IPS DF 4.7 (cell line): ENCODE results near the gene LIPA.

Experiments
- DNase-seq: peaks from one replicate; pipeline ENCODE4 v3.0.0-alpha.2; 2013; ENCODE audit warnings: low spot score; ENCODE audit errors: extremely low read depth

LIPA gene

DNA sequence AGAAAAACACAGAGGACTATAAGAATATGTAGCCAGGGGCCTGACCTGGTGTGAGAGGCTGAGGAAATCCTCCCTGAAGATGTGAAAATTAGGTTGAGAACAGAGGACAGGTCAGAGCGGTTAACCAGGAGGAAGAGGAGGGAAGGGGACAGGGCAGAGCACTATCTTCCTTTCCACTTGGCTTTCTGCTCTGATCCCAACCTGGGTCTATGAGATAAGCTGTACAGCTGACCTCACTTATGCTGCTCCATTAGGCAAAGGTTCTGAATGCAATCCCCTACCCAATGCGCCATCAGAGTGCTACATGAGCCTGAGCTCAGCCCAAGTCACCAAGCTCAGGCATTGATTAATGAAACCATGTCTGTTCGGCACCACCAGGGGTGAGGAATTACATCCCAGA lies 10.5 kb downstream of the LIPA start:
- no peak for DNase-seq

DNA sequence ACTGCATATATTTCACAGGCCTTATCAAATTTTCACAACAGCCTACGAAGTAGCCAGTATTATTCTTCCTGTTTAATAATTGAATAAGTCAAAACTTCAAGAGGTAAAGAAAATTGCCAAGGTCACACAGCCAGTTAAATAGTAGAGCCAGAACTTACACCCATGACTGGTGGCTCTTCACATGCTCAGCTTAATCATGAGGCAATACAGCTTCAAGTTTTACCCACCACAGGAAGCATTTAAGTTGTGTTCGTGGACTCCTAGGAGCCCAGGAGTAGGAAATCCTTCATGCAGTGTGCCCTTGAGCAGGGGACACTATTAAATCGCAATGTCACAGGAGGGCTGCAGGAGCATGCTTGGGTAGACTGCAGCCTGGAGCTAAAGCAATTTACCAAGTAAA lies 11.1 kb downstream of the LIPA start:
- no peak for DNase-seq

DNA sequence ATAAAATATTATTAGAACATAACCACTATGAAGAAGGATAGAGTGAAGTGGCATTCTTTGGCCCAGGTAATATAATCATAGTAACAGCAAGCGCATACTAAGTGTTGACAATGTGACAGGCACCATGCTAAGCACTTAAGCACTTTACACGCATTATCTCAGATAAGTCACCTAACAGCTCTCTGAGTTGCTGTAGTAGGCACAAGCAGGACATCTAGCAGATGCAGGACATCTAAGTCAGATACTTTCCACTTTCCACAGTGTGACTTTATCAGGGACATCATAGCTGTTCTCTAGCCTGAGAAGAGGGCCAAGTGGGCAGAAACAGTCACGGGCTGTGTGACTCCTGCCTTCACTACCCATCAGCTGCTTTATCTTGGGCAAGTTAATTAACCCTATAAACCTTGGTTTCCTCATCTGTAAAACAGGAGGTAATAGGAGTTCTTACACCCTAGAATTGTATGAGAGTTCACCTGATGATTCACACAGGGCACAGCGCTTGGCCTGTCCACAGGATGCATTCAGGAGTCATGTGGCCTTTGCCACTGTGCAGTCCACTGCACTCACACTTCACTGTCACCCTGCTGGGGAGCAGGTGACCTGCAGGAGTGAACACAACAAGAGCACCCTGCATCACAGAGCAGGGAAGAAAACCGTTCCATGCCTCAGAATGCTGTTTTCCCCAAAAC lies 12.5 kb downstream of the LIPA start:
- no peak for DNase-seq

- DNase-seq, result no peak
These were observed 13.7 kb downstream of the LIPA start for GRCh38 chr10:89237849-89238248.

DNA sequence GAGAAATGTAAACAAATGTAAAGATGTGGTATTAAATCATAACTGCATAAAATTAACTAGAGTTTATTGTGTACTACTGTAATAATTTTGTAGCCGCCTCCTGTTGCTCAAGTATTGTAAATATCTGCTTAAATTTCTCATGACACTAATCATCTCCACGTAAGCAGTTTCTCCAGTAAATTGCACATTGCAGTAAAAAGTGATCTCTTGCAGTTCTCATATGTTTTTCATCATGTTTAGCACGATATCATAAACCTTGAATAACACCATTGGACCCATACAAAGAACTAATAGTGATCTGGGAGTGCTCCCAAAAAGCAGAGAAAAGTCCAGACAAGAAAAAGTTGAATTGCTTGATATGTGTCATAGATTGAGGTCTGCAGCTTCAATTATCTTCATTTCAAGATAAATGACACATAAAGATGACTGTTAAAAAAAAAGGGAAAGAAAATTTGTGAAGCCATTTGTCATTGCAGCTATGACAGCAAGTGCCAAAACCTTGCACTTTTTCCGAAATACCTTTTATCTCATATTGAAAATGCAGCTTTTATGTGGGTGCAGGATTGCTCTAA lies 15.3 kb downstream of the LIPA start:
- no peak for DNase-seq

GRCh38 chr10:89235073-89235798 lies 16.3 kb downstream of the LIPA start:
- no peak for DNase-seq

GRCh38 chr10:89233033-89233432 lies 18.5 kb downstream of the LIPA start:
- DNase-seq, result no peak

GRCh38 chr10:89228962-89229361 lies 22.6 kb downstream of the LIPA start:
- no peak for DNase-seq

DNA sequence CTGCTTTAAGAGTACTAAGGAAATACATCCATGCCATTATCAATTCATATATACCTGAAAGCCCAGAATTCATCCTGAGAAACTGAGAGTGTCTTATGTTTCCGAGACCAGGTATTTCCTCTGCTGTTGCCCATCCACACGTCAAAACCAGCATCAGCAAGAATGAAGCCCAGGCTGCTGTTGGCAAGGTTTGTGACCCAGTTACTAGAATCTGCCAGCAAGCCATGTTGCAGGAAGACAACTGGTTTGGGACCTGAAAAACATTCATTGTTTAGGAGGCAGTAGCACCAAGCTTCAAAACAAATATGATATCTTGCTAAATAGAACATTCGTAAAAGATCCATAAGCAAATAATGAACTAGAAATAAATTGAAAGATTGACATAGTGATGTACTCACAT lies 23.4 kb downstream of the LIPA start:
- DNase-seq, result no peak

GRCh38 chr10:89226891-89227290 lies 24.7 kb downstream of the LIPA start:
- DNase-seq, result no peak

GRCh38 chr10:89224739-89225443 lies 26.7 kb downstream of the LIPA start:
- no peak for DNase-seq

DNA sequence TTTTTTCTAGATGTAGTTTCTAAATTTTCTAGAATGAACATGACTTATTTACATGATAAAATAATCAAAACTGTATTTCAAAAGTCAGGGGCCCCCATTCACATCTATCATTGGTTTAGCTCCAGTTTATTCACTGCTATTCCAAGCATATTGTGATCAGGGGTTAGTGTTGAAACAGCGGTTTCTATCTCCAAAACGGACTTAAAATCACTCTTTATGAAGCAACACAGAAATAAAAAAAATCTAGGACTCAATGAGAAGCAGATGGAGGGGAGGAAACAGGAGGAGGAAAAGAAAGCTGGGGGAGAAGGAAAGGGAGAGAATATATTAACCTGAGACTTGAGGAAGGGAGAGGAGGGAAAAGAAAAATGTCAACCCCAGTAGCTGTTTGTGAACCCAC lies 29.7 kb downstream of the LIPA start:
- no peak for DNase-seq

DNA sequence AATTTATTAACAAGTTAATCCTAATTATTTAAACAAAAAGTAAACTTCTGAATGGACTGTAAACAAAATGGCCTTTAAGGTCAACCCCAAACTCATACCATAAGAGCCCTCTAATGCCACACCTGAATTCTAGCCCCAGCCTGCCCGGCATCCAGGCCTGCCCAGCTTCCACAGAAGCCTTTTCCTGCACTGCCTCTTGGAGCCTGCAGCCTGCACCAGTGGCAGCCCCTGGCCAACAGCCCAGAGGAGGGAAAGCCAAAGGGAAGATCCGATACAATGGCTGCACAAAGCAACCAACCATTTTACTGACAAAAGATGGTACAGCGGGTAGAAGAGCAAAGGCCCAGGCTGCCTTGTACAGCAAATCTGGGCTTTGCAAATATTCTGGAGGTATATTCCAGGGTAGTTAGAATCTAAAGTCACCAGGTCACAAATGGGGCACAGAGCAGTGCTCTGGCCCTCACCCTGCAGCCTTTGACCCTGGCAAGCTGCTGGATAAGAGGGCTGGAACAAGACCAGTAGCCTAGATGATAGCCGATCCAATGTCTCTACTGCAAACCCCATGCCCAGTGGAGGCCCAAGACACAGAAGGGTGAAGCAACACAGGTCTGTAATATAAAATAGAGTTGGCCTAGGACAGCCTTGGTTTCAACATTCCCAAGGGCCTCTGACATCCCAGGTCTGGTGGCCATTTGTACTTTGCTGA lies 31.9 kb downstream of the LIPA start:
- DNase-seq, result no peak

DNA sequence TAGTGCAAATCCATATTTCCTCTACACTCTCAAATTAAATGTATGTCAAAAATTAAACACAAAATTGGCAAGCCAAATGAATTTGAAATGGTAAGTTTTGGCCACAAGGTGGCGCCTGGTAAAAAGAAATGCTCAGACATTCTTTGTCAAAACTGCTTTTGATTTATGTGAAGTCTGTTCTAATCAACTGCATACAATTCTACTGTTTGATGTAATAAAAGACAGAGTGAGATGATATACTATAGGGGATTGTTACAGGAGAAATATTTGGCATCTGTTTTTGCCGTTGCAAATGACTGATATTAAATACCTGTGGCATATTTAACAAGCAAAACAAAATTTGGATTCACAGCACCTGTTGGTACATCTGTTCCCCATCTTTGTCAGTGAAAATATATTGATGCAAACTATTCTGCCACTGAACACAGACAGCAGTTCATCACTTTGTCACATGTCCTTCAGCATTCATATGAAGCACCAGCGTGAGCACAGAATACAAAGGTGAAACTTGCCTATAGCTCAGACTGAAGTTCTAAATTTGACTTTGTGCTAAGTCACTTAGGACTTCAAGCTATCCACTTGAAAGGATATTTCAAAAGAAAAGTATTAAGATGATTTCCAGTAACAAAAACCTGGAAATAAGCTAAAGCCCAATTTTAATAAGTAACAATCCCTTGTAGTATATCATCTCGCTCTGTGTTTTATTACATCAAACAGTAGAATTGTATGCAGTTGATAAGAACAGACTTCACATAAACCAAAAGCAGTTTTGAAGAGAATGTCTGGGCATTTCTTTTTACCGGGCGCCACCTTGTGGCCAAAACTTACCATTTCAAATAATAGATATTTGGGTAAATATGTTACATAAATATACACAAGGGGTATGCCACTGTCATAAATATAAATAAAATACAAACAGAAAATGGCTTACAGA lies 34.3 kb downstream of the LIPA start:
- no peak for DNase-seq

- DNase-seq, result no peak
These were observed 35.5 kb downstream of the LIPA start for GRCh38 chr10:89216056-89216455.

DNA sequence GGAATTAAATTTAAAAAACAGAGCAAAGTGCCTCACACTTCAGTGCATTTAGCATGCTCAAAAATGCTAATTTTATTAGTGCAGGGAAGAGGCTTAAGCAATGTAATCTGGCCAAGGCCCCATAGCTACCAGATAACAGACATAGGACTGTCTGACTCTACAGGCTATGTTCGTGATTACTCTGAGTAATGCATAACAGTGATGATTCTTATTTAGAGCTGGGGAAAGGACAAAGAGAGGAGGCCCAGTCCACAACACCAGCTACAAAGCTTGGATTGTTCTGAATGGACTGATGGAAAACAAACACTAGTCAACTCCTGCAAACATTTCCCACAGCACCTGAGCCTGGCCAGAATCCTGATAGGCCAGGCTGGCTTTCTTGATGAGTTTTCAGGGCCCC lies 36.1 kb downstream of the LIPA start:
- no peak for DNase-seq

DNA sequence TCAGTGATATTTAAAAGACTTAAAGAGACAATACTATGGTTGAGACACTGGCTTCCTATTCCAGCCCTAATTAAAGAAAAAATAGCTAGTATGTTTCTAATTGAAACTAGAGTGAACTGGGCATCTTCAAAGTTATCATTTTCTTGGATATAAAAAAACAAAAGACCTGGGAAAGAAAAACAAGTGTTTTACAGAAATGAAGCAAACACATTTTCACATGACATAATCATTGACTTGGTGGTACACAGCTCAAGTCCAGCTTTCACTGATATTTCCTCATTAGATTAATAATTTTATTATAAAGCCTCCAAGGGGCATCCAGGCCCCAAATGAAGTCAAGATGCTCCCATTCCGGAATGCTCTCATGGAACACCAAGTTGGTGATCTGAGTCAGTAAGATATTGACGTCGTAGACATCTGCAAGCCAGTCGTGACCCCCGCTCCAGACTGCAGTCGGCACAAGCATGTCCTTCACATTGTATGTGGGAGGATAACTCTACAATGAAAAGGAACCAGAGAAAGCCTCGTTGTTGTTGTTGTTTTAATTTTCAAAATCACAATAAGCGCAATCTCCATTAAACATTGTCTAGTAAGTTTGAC lies 36.9 kb downstream of the LIPA start:
- no peak for DNase-seq

- DNase-seq, result no peak
These were observed 38.3 kb downstream of the LIPA start for GRCh38 chr10:89213191-89213808.

DNA sequence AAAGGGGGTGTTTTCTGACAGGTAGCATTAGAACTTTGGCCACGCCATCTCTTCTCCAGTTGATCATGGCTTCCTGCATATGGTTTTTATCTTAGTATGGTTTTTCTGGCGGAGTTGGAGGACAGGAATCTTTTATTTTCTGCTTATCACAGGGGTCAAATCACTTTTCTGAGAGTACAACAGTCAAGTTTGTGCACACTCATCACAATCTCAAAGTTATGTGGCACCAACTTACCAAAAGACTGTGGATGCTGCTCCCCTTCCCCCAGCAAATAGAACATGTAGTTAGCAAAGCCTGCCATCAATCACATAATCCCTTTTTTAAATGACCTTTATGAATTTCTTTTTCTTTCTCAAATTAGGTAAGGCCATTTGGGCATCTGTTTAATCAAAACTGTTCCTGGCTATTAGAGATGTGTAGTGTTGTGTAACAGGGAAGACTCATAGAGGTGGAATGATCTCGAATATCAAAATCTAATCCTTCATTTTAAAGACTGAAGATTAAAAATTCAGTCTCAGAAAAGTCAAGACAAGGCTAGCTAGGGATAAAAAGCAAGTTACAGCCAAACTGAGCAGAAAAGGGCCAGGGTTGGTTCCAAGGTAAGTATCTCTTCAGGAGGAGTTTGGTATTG lies 40.7 kb downstream of the LIPA start:
- no peak for DNase-seq
